GM21717 (cell line): Measurements from ENCODE around the gene RAB31.

Experiments
- ATAC-seq: cut with Tn5 transposase; IDR thresholded peaks from one replicate; pipeline ENCODE4 v1.9.1; 2021; ENCODE audit warnings: mild to moderate bottlenecking, moderate library complexity; ENCODE audit not compliant: unreplicated experiment

RAB31 gene

DNA sequence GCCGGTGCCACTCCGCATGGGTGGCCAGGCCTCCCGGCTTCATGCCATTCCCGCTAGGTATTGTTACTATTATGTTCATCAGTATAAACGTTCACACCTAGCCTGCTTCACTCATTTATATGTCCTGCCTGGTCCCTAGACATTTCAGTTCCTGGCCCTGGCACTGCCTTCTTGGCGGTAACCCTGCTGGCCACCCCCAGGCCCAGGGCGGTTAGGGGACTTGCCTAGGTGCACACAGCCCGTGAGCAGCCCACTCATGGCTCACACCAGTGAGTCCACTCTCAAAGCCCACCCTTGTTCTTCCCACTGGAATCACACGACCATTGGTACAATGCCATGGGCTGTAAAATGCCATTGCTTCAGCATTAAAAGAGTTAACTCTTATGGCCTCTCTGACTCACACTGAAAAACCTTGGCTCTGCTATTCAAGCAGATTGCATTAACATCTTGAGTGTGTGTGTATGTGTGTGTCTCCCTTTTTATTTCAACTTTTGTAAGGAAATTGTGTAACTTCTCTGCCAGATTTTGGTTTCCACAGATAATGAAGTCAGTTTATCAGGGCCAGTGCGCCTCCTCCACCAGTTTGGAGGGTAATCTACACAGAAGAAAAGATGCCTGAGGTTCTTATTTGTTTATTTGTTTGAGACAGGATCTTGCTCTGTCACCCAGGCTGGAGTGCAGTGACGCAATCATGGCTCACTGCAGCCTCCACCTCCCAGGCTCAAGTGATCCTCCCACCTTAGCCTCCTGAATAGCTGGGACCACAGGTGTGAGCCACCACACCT is 74.2 kb downstream of the RAB31 start:
- no peak for ATAC-seq

DNA sequence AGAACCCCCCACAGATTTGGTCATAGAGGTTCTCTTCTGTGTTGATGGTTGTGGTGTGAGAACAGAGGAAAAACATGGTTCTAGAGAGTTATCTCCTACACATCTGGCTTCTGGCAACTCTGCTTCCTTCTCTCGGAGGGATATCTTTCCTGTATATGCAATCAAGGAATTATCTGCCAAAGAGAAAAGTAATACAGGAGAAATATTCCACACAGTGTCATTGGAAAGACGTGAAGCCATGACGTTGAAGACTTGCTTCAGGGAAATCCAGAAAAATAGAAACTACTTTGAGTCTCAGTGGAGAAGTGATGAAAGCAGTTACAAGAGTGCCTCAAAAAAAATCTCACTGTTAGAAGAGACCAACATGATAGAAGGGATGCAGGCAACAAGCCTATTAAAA is 78.5 kb downstream of the RAB31 start:
- ATAC-seq = no peak

DNA sequence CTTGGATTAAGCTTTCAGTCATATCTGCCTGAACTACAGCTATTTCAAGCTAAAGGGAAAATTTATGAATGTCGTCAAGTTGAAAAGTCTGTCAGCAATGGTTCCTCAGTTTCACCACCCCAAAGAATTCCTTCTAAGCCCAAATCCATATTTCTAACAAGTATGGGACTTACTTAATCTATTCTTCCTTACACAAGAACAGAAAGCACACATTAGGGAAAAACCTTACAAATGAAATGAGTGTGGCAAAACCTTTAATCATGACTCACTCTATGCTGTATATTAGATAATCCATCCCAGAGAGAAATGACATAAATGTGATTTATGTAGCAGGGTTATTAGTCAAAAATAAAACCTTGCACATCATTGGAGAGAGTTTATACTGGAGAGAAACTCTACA is 78.9 kb downstream of the RAB31 start:
- no peak for ATAC-seq

DNA sequence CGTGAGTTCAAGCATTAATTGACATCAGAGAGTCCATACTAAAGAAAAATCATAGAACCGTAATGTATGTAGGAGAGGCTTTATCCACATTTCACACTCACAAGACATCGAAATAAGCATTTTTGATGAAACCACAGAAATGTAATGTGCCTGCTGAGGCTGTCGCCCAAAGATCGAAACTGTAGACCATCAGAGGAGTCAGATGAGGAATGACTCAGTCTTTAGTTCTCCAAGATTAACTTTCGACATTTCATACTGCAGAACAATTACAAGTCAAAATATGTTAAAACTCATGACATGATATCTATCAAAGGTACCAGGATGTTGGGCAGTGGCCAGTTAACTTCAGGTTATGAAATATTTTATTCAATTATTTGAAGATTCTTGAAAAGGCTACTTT is 79.6 kb downstream of the RAB31 start:
- no peak for ATAC-seq

DNA sequence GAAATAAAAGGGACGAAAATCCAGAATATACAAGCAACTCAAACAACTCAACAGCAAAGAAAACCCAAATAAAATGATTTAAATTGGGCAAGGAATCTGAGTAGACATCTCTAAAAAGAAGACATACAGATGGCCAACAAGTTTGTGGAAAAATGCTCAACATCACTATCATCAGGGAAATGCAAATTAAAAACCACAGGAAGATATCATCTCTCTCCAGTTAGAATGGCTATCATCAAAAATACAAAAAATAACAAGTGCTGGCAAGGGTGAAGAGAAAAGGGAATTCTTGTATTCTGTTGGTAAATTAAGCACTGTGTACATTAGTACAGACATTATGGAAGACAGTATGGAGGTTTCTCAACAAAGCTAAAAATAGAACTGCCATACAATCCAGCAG is 80.0 kb downstream of the RAB31 start:
- ATAC-seq = no peak

DNA sequence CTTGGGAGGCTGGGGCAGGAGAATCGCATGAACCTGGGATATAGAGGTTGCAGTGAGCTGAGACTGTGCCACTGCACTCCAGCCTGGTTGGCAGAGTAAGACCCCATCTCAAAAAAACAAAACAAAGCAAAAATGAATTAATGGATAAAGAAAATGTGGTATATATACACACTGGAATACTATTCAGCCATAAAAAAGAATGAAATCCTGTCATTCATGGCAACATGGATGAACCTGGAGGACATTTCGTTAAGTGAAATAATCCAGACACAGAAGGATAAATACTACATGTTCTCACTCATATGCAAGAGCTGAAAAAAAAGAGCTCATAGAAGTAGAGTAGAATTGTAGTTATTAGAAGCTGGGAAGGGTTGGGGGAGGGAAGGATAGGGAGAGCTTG is 80.8 kb downstream of the RAB31 start:
- no peak for ATAC-seq

DNA sequence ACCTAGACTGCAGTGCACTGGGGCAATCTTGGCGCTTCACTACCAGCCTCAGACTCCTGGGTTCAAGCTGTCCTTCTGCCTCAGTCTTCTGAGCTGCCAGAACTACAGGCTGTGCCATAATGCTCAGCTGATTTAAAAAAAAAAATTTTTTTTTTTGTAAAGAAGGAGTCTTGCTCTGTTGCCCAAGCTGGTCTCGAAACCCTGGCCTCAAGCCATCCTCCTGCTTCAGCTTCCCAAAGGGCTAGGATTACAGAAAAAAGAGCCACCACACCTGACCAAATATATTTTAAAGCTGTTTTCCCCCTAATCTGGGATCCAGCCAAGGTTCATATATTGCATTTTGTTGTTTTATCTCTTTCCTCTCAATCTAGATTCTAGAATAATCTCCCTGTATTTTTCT is 82.2 kb downstream of the RAB31 start:
- ATAC-seq = no peak

DNA sequence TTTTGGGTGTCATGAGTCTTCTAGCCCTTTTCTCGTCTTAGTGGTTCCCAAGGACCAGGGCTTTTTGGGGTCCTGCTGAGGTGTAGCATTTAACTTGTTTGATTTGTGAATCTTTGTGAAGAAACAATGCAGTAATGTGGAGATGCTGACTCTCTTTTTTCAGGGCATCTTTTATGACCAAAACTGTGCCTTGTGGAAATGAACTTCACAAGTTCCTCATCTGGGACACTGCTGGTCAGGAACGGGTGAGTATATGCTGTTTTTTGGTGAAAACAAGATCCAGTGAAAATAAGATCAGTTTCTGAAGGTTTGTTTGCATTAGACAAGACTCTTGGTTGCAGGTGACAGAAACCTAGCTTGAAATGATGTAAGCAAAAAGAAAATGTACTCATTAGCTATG is 83.9 kb downstream of the RAB31 start:
- no peak for ATAC-seq

DNA sequence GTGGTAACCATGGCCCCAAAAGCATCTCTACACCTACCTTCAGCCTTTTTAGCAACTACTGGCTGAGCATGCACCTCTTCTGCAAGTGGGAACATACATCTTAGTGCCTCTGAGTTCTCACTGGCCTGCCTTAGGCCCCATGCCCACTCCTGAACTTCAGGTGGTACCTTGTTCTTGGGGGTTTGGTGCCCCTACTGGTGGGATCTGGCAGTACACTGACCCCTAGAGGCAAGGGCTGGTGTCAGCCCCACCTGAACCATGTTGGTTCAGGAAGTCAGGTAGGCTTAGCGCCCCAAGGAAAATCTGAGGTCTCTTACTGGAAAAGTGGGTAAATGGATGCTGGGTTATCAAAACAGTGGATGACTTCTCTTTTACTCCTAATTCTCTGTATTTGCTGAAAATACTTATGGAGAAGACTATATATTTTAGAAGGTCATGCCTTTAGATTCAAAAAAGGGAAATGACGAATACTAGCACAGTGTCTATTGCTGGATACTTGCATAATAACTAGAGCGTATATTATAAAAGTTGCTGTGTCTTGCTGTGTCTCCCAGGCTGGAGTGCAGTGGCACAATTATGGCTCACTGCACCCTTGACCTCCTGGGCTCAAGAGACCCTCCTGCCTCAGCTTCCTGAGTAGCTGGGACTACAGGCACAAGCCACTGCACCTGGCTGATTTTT is 84.6 kb downstream of the RAB31 start:
- no peak for ATAC-seq

DNA sequence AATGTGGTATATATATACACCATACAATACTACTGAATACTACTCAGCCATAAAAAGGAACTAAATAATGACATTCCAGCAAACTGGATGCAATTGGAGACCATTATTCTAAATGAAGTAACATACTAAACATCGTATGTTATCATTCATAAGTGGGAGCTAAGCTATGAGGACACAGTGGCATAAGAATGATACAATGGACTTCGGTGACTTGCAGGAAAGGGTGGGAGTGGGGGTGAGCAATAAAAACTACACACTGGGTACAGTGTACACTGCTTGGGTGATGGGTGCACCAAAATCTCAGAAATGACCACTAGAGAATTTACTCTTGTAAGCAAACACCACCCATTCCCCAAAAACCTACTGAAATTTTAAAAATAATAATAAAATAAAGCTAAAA is 87.9 kb downstream of the RAB31 start:
- no peak for ATAC-seq

DNA sequence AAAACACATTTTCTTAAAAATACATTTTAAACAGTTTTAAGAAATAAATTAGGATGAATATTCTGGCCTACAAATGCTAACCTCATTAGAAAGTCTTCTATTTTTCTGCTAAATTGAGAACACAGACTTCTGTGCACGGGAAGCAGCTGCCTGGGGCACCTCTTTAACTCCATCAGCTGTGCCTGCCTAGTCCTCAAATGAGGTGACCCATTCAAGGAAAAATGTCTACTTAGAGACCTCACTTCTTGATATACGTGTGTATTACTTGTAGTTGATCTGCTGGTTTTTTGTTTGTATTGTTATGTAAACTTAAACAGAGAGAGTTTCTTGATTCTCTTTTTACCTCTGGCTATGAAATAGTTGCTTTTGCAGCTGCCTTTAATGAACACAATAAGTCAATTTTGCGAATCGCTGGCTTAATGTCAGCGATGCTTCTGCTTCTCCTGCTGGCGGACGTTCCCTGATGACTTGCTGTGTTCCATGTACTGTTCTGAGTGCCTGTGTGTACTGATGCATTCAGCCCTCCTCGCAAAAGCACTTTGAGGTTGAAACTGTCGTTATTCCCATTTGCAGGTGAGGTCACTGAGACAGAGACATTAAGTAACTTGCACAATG is 88.9 kb downstream of the RAB31 start:
- no peak for ATAC-seq

DNA sequence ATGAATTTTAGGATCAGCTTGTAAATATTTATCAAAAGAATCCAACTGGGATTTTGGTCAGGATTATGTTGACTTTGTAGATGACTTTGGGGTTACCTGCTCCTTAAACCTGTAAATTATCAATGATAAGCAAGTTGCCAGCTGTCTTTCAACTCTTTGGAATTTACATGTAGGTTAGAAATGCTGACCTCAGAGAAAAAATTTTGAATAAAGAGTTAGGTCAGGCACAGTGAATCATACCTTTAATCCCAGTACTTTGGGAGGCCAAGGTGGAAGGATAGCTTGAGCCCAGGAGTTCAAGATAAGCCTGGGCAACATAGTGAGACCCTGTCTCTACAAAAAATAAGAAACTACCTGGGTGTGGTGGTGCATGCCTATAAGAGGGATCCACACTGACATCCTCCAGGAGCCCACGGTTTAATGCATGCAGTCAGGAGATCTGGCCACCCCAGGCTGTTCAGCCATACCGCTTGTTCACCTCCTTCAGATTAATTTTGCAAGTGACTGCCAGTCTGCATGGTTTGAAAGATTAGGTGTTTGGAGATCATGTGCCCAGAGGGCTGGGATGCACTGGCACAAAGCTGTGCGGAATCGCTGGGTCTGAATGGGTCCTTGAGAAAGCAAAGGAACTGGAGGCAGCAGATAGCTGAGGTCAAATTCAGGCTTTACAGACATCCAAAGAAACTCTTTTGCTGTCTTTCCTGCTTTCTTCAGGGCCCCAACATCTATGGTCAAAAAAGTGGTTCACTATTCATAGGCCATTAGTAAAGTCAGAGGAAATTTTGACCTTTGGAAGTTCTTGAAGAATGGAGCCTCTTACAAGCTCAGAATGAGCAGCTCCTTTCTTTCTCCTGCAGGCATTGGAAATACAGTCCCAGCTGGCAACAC is 94.3 kb downstream of the RAB31 start:
- no peak for ATAC-seq

DNA sequence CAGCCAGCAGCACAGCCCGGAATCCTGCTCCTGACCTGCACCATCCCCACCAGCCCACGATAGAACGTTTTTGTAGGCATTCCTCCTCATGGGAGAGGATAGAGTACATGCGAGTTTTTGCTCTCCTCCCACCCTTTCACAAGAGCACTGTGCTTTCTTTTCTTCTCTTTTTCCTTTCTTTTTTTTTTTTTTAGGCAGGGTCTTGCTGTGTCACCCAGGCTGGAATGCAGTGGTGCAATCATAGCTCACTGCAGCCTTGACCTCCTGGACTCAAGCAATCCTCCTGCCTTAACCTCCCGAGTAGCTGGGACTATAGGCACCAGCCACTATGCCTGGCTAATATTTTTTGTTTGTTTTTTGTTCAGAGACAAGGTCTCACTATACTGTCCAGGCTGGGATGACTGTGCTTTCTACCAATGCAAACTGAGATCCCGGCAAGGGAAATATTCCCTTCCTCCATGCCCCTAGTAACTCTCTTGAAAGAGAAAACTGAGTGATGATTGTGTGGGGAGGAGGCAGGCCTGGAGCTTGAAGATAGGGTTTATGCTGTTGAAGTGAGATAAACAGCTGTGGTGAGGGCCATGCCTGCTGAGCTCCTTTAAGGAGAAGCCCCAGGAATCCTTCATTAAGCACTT is 95.1 kb downstream of the RAB31 start:
- no peak for ATAC-seq

DNA sequence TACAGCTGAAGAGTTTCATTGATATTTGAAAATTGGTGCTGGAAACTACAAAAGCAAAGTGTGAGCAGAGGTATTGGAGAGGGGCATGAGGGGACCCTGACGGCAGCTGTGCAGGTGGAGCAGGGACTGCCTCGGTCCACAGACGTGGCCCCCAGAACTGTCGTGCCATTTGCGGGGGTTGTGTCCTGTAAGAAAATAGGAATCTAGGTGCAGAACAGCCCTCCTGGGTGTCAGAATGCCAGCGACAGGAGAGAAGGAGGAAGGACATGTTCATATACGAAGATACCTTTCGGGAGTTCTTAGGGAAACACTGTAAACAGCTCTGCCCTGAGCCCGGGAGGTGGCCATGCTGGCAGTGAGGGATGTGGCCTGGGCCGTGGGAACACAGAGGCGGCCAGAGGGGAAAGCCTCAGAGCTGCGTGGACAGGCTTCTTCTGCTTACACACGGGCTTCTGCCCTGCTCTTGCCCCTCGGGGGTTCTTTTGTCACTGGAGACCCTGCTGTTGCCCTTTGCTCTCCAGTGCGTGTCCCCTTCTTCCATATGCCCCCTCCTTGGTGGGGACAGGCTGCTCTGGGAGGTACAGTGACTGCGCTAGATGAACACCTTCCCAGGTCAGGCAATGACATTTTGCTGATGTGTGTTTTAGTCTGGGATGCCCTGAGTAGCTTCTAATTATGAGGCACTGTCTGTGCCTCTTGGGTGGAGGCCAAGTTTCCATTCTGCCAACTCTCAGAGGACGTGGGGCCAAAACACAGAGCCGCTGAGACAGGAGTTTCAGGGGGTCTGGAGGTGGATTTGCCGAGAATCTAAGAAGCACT is 95.8 kb downstream of the RAB31 start:
- ATAC-seq = no peak

DNA sequence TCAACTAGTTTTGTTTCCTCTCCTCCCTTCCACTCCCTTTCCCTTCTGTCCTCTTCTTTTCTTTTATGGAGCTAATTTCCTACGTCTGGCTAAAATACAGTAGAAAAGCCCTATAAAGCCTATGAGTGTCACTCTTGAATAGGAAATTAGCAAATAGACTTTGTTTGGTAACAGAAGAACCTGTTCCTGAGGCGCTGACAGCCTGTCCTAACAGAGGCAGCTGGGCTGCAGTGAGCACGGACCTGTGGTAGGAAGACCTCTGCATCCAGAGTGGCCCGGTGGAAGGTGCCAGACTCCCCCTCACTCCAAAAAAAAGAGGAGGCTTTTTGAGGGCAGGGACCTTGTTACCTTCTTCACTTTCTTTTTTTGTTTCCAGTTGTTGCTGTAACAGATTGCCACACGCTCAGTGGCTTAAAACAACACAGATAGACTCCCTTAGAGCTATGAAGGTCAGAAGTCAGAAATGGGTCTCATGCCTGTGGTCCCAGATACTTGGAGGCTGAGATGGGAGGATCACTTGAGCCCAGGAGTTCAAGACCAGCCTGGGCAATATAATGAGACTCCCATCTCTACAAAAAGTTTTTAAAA is 96.5 kb downstream of the RAB31 start:
- no peak for ATAC-seq

DNA sequence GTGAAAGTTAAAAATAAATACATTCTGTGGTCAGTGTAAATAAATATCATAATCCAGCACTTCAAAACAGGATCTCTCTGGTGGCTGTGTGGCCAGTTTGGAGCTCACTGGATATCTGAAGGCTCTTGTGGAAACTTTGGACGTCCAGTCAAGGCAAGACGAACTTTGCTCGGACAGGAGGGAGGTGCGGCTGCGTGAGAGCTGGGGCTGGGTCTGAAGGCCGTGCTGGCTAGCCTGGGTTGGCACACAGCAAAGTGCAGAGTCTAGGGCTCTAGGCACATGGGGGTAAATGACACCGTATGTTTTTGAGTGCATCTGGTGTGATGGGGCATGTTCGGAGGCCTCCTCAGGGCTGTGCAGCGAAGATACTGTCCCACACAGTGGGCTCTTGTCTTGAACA is 98.8 kb downstream of the RAB31 start:
- no peak for ATAC-seq

DNA sequence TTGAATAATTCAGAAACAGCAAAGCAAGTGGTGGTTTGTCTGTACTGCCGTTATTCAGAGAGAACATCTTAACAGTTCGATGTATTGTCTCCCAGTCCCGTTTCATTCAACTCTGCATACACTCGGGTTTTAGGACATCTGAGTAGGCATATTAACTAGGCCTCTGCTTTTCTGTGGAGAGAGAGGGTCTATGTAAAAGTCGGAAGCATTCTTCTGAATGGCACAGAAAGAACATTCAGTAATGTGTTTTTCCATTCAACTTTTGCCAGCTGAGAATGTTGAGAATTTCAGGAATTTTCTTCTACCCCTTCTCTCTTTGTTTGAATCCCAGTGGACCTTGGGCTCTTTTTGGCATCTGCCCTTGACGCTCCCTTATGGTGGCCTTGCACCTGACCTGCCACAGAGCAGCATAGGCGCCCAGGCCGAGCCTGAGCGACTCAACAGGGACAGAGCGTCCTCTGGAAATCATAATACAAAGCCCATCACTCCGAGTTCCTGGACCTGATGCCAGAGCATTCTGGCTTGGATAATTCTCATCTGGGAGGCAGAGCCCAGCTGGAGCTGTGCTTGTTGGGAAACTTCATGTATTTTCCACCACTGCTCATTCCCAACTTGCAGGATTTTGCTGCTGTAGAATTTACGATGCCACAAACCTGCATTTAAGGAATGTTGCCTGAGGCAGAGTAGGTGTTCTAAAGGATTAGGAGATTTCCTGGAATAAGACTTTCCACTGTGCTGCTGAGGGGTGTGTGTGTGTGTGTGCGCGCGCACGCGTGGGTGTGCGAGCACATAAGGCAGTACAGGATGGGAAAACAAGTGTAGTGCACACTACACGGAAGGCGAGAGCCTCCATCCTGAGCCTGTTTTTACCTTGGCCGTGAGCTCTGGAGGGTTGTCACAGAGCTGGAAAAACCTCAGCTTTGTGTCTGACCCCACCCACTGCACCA is 100.5 kb downstream of the RAB31 start:
- ATAC-seq = no peak

DNA sequence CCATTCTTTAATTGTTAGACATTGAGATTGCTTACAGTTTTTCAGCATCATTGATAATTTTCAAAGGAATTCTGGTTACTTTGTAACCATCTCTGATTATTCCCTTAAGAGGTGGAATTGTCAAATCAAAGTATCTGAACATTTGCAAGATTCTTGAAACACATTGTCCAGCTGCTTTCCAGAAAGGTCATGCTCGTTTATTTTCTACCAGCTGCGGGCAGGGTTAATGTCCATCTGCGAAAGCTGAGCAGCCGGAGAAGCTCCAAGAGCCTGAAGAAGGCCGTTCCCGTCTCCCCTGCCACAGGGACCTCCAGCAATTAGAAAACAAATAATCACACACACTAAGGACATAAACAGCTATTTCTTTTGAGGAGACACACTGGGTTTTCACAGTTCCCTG is 101.6 kb downstream of the RAB31 start:
- no peak for ATAC-seq
